Activated CD8-positive, alpha-beta T cell treated with anti-CD3 and anti-CD28 coated beads, Interleukin-2, amount 10 ng/mL, durations not matched to agents 7 days and 5 days (primary cell): ENCODE data around the gene MRPS2. TPM values are rescaled to one million over a fixed set of nuclear protein-coding genes. Genes with fewer than 3 reads are reported as not detected.

Experiments
- ATAC-seq: fragments of 150-1000 bp; cut with Tn5 transposase; one replicate; pipeline ENCODE4 v1.10.0; 2021; ENCODE audit warnings: moderate library complexity
- CTCF ChIA-PET: fragments of 350-600 bp; sonication (Branson Sonifier 250); formaldehyde crosslinking; loops from one replicate; lab custom pipeline; 2021; ENCODE audit warnings: antibody characterized with exemption; lab: Charles Lee
- POLR2A ChIA-PET: fragments of 350-600 bp; sonication (Branson Sonifier 250); formaldehyde crosslinking; loops from one replicate; lab custom pipeline; 2021; ENCODE audit warnings: antibody characterized with exemption; lab: Charles Lee
- DNase-seq: peaks from one replicate; pipeline ENCODE4 v3.0.0-alpha.2; 2020
- H3K27ac Mint-ChIP-seq: one replicate; pipeline ENCODE4 v1.8.0; 2021; ENCODE audit warnings: mild to moderate bottlenecking, mixed read lengths
- H3K27me3 Mint-ChIP-seq: one replicate; pipeline ENCODE4 v1.8.0; 2021; ENCODE audit warnings: low read depth, mixed read lengths
- H3K36me3 Mint-ChIP-seq: one replicate; pipeline ENCODE4 v1.8.0; 2021; ENCODE audit warnings: low read depth, mixed read lengths
- H3K4me1 Mint-ChIP-seq: one replicate; pipeline ENCODE4 v1.8.0; 2021; ENCODE audit warnings: low read depth, mixed read lengths
- H3K4me3 Mint-ChIP-seq: one replicate; pipeline ENCODE4 v1.8.0; 2021; ENCODE audit warnings: mild to moderate bottlenecking, mixed read lengths
- H3K9me3 Mint-ChIP-seq: one replicate; pipeline ENCODE4 v1.8.0; 2022; ENCODE audit warnings: mixed read lengths; ENCODE audit not compliant: insufficient read depth
- total RNA-seq, 2 experiments: library from RNA; stranded (reverse); gene quantifications; one replicate each; pipeline ENCODE4 v1.2.3, GENCODE V29; 2021

MRPS2 gene
- total RNA-seq, 2 experiments from 2014 or later, result 28.4 to 32.9 TPM

GRCh38 chr9:135484460-135485277, 15.8 kb upstream of the MRPS2 start:
- Mint-ChIP-seq H3K9me3 (no peaks in the 10 kb centered on the region), H3K27me3 (peaks cover 16% of the 10 kb centered on the region), H3K27ac (no peak overlapping the region), H3K4me3 (no peak overlapping the region), H3K4me1 (no peaks in the 10 kb centered on the region), H3K36me3 (no peaks in the 10 kb centered on the region)
- ATAC-seq (no peak), DNase-seq (no peak)
- POLR2A ChIA-PET, result no interaction called here
- CTCF ChIA-PET, result no interaction called here

DNA sequence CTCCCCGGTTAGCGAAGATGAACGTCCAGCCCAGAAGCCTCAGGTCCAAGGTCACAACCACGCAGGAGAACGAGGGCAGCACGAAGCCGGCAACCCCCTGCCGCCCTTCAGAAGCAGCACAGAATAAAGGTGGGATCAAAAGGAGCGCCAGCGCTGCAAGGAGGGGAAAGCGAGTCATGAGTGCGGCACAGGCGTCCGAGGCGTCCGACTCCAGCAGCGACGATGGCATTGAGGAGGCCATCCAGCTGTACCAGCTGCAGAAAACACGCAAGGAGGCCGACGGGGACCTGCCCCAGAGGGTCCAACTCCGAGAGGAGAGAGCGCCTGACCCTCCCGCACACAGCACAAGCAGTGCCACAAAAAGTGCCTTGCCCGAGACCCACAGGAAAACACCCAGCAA, 15.1 kb upstream of the MRPS2 start:
- no peak overlapping the region for H3K4me3 Mint-ChIP-seq
- ChIA-PET POLR2A (no interaction called here), CTCF (no interaction called here)
- H3K4me1 Mint-ChIP-seq, result no peaks in the 10 kb centered on the region
- H3K27ac Mint-ChIP-seq, result no peak overlapping the region
- ATAC-seq (no peak), DNase-seq (no peak)
- H3K36me3 Mint-ChIP-seq, result no peaks in the 10 kb centered on the region
- peaks cover 16% of the 10 kb centered on the region for H3K27me3 Mint-ChIP-seq
- H3K9me3 Mint-ChIP-seq, result no peaks in the 10 kb centered on the region

DNA sequence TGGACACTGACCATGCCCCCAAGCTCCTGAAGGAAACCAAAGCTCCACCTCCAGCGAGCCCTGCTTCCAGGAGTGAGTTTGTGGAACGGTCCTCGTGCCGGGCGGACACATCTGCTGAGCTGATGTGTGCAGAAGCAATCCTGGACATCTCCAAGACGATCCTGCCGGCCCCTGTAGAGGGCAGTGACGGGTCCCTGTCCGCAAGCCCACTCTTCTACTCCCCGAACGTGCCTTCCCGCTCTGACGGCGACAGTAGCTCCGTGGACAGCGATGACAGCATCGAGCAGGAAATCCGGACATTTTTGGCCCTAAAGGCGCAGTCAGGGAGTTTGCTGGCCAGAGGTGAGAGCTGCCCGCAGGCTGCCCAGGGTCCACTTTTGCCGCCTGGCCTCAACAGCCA, 14.7 kb upstream of the MRPS2 start:
- Mint-ChIP-seq H3K4me1 (no peaks in the 10 kb centered on the region), H3K27ac (no peak overlapping the region), H3K27me3 (peaks cover 14% of the 10 kb centered on the region), H3K4me3 (no peak overlapping the region), H3K36me3 (no peaks in the 10 kb centered on the region), H3K9me3 (no peaks in the 10 kb centered on the region)
- ChIA-PET POLR2A (no interaction called here), CTCF (no interaction called here)
- DNase-seq (no peak), ATAC-seq (no peak)

GRCh38 chr9:135486267-135487065, 14.0 kb upstream of the MRPS2 start:
- Mint-ChIP-seq H3K27me3 (peaks cover 12% of the 10 kb centered on the region), H3K27ac (no peak overlapping the region), H3K4me1 (no peaks in the 10 kb centered on the region), H3K36me3 (no peaks in the 10 kb centered on the region), H3K4me3 (no peak overlapping the region), H3K9me3 (no peaks in the 10 kb centered on the region)
- POLR2A ChIA-PET, result no interaction called here
- no peak for ATAC-seq
- DNase-seq, result no peak
- CTCF ChIA-PET, result interaction anchor here (0.9 kb wide), 1 partner anchor 18 kb away, joined by 3 read pairs; no protein-coding TSS in a partner anchor

DNA sequence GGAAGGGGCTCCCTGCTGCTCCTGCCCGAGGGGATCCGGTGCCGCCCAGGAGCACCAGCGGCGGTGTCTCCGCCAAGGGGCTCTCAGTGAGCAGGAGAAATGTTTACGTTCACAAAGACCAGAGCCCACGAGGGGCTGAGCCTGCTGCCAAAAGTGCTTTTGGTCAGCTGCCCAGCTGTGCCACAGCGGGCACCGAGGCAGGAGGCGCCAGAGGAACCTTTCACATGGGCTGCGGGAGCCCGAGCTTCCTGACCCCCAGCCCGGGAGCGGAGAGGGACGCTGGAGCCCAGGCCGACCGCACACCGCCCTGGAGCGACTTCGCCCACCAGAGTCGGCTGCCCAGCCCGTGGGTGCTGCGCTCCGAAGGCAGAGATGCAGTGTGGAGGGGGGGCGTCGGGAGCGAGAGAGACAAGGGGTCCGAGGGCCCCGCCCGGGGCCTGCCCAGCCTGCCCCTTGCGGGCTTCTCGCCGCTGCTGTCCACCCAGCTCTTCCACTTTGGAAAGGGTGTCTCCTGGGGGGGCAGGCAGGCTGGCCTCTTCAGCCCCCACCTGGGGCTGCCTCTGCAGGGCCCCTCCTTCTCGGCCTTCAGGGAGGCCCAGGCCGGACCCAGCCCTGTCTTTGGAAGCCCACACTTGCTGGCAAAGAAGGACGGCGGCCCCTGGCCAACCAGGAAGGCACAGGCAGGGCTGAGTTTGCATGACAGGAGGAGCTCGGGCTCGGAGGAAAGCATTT, 13.0 kb upstream of the MRPS2 start:
- CTCF ChIA-PET, result no interaction called here
- peaks cover 7% of the 10 kb centered on the region for H3K27me3 Mint-ChIP-seq
- no peak for ATAC-seq

DNA sequence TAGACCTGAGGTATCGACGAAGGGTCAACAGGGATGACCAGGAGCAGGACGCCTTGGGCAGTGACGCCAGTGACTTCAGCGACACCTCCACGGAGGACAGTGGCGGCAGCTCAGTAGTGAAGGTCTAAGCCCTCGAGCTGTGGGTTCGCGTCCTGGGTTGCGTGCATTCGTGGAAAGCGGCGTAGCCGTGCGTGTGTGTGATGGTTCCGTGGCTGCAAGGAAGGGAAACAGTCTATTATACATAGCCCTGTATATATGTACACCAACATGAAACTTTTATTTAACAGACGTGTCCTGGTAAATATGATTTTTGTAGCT, 12.5 kb upstream of the MRPS2 start:
- no peaks in the 10 kb centered on the region for H3K36me3 Mint-ChIP-seq
- POLR2A ChIA-PET, result no interaction called here
- DNase-seq (no peak), ATAC-seq (no peak)
- CTCF ChIA-PET, result no interaction called here
- no peaks in the 10 kb centered on the region for H3K4me1 Mint-ChIP-seq
- H3K4me3 Mint-ChIP-seq, result no peak overlapping the region
- no peak overlapping the region for H3K27ac Mint-ChIP-seq
- no peaks in the 10 kb centered on the region for H3K9me3 Mint-ChIP-seq
- H3K27me3 Mint-ChIP-seq, result peaks cover 4% of the 10 kb centered on the region

More for the DNA sequence above, 13.0 kb upstream of the MRPS2 start:
- no peak overlapping the region for H3K4me3 Mint-ChIP-seq
- H3K27ac Mint-ChIP-seq, result no peak overlapping the region
- POLR2A ChIA-PET, result no interaction called here
- H3K9me3 Mint-ChIP-seq, result no peaks in the 10 kb centered on the region
- no peak for DNase-seq
- H3K36me3 Mint-ChIP-seq, result no peaks in the 10 kb centered on the region
- H3K4me1 Mint-ChIP-seq, result no peaks in the 10 kb centered on the region

- DNase-seq, result no peak
These were observed 12.0 kb upstream of the MRPS2 start for GRCh38 chr9:135488527-135488926.

DNA sequence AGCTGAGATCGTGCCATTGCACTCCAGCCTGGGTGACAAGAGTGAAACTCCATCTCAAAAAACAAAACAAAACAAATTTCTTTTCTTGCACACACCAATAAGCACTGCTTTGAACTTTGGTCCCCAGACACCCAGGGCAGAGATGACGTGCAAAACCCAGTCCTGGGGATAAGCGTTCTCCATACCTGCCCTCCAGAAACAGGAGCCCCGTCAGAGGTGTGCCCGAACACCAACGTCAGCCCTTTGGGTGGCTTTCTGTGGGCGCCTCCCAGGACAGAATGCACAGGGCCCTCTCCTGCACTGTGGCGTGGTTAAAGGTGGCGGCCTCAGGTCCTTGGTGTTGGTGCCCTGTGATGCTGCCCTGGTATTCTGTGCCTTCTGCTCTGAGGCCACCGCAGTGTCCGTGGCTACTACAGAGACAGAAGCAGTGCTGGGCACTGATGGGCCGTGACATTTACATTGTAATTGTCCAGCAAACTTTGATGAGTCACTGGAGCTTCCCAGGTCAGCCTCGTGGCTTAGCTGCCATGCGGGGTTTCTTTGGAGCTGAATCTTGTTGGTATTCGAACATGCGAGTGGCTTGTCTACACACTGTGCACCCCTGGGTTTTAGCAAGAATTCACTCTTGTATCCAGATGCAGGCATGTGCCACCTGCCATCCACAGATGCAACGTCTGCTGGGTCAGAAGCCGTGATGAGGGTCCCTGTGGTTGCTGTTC, 11.1 kb upstream of the MRPS2 start:
- no peak for ATAC-seq
- CTCF ChIA-PET, result no interaction called here

More at GRCh38 chr9:135488527-135488926, 12.0 kb upstream of the MRPS2 start:
- H3K27me3 Mint-ChIP-seq, result no peaks in the 10 kb centered on the region
- ChIA-PET CTCF (no interaction called here), POLR2A (no interaction called here)
- H3K36me3 Mint-ChIP-seq, result no peaks in the 10 kb centered on the region
- no peak overlapping the region for H3K4me3 Mint-ChIP-seq
- H3K27ac Mint-ChIP-seq, result no peak overlapping the region
- no peaks in the 10 kb centered on the region for H3K4me1 Mint-ChIP-seq
- no peak for ATAC-seq
- no peaks in the 10 kb centered on the region for H3K9me3 Mint-ChIP-seq

GRCh38 chr9:135490166-135490870, 10.2 kb upstream of the MRPS2 start:
- ATAC-seq (no peak), DNase-seq (no peak)
- Mint-ChIP-seq H3K36me3 (no peaks in the 10 kb centered on the region), H3K27me3 (no peaks in the 10 kb centered on the region), H3K4me3 (no peak overlapping the region), H3K9me3 (no peaks in the 10 kb centered on the region), H3K27ac (no peak overlapping the region), H3K4me1 (no peaks in the 10 kb centered on the region)
- ChIA-PET POLR2A (no interaction called here), CTCF (no interaction called here)

More for the DNA sequence above, 11.1 kb upstream of the MRPS2 start:
- POLR2A ChIA-PET, result no interaction called here
- no peak overlapping the region for H3K27ac Mint-ChIP-seq
- DNase-seq, result no peak
- H3K36me3 Mint-ChIP-seq, result no peaks in the 10 kb centered on the region
- no peaks in the 10 kb centered on the region for H3K9me3 Mint-ChIP-seq
- no peaks in the 10 kb centered on the region for H3K27me3 Mint-ChIP-seq
- H3K4me1 Mint-ChIP-seq, result no peaks in the 10 kb centered on the region
- H3K4me3 Mint-ChIP-seq, result no peak overlapping the region

GRCh38 chr9:135490980-135491464, 9.5 kb upstream of the MRPS2 start:
- CTCF ChIA-PET, result no interaction called here
- Mint-ChIP-seq H3K9me3 (no peaks in the 10 kb centered on the region), H3K27ac (no peak overlapping the region), H3K36me3 (no peaks in the 10 kb centered on the region), H3K4me1 (no peaks in the 10 kb centered on the region), H3K27me3 (no peaks in the 10 kb centered on the region), H3K4me3 (no peak overlapping the region)
- ATAC-seq, result no peak
- POLR2A ChIA-PET, result no interaction called here
- no peak for DNase-seq

GRCh38 chr9:135491764-135492163, 8.7 kb upstream of the MRPS2 start:
- CTCF ChIA-PET, result no interaction called here
- no peak for DNase-seq
- H3K4me1 Mint-ChIP-seq, result no peaks in the 10 kb centered on the region
- H3K4me3 Mint-ChIP-seq, result no peak overlapping the region
- no peaks in the 10 kb centered on the region for H3K36me3 Mint-ChIP-seq
- H3K9me3 Mint-ChIP-seq, result no peaks in the 10 kb centered on the region
- ATAC-seq, result no peak
- H3K27me3 Mint-ChIP-seq, result no peaks in the 10 kb centered on the region
- POLR2A ChIA-PET, result no interaction called here
- no peak overlapping the region for H3K27ac Mint-ChIP-seq
